MCF 10A (cell line): ENCODE data around the gene RNF125. TPM values are rescaled to one million over a fixed set of nuclear protein-coding genes. Genes with fewer than 3 reads are reported as not detected.

Source experiments
- BruUV-seq: library from RNA; stranded (reverse); fragments of 400-500 nt; replicated peaks from 2 replicates; lab custom pipeline; 2021; lab: Mats Ljungman, UMichigan
- CTCF ChIA-PET: fragments of 300-600 bp; sonication (Branson Sonifier 250); formaldehyde crosslinking; extraction: SDS; loops from one replicate; lab custom pipeline; 2021; ENCODE audit warnings: antibody characterized with exemption, inconsistent platforms; lab: Yijun Ruan, JAX
- POLR2A ChIA-PET: fragments of 300-600, 350-650 bp; sonication (Branson Sonifier 250); formaldehyde crosslinking; extraction: SDS; loops from one replicate; lab custom pipeline; 2020; ENCODE audit warnings: antibody characterized with exemption, inconsistent platforms; lab: Yijun Ruan, JAX
- DNase-seq: peaks from one replicate; pipeline ENCODE4 v3.0.0-alpha.2; 2018; ENCODE audit not compliant: unreplicated experiment
- H3K27ac Mint-ChIP-seq: one replicate; pipeline ENCODE4 v1.8.0; 2022; ENCODE audit warnings: mild to moderate bottlenecking, low read depth, mixed read lengths; ENCODE audit not compliant: unreplicated experiment
- H3K27me3 Mint-ChIP-seq: one replicate; pipeline ENCODE4 v1.8.0; 2022; ENCODE audit warnings: mixed read lengths; ENCODE audit not compliant: insufficient read depth, unreplicated experiment
- H3K36me3 Mint-ChIP-seq: one replicate; pipeline ENCODE4 v1.8.0; 2022; ENCODE audit warnings: mild to moderate bottlenecking, moderate library complexity, mixed read lengths; ENCODE audit not compliant: insufficient read depth, unreplicated experiment
- H3K4me1 Mint-ChIP-seq: one replicate; pipeline ENCODE4 v1.8.0; 2022; ENCODE audit warnings: mixed read lengths; ENCODE audit not compliant: insufficient read depth, unreplicated experiment
- H3K4me3 Mint-ChIP-seq: one replicate; pipeline ENCODE4 v1.8.0; 2022; ENCODE audit warnings: mild to moderate bottlenecking, moderate library complexity, mixed read lengths; ENCODE audit not compliant: unreplicated experiment
- H3K9me3 Mint-ChIP-seq: one replicate; pipeline ENCODE4 v1.8.0; 2022; ENCODE audit warnings: mixed read lengths; ENCODE audit not compliant: unreplicated experiment
- CTCF ChIP-seq: fragments of 200-600 bp; IDR thresholded peaks from one replicate; pipeline ENCODE4 v1.8.0; 2022; ENCODE audit warnings: antibody characterized with exemption, mild to moderate bottlenecking; ENCODE audit not compliant: unreplicated experiment
- intact Hi-C: fragments of 100-400 bp; cut with micrococcal nuclease; formaldehyde crosslinking; loops from 2 replicates; pipeline ENCODE4 v1.14.1; 2022
- total RNA-seq: library from RNA; stranded (reverse); gene quantifications from 2 replicates; pipeline ENCODE4 v1.2.3, GENCODE V29; 2022

The RNF125 gene
- total RNA-seq, 1 experiment from 2014 or later: 6.2 TPM

GRCh38 chr18:31976242-31976641 lies 42.4 kb upstream of the RNF125 start:
- no peak for TF ChIP-seq CTCF
- Mint-ChIP-seq H3K27me3 (no peaks in the 10 kb centered on the region), H3K36me3 (no peaks in the 10 kb centered on the region), H3K27ac (no peak overlapping the region), H3K9me3 (peaks cover 36% of the 10 kb centered on the region), H3K4me3 (no peak overlapping the region), H3K4me1 (no peaks in the 10 kb centered on the region)
- no TSS peak for BruUV-seq
- CTCF ChIA-PET: interaction anchor here (0.5 to 2.1 kb wide), 8 partner anchors 11 to 238 kb away, joined by 3 to 6 read pairs (median 3); partner anchors contain the start of gene TRAPPC8
- DNase-seq: no peak
- intact Hi-C loops: loop anchor here (5.0 kb wide), 1 partner anchor 419 kb away; no protein-coding TSS in a partner anchor
- POLR2A ChIA-PET: no interaction called here

- intact Hi-C loops: loop anchor here (1.0 to 5.0 kb wide), 2 partner anchors 158 to 420 kb away; no protein-coding TSS in a partner anchor
- TF ChIP-seq CTCF: peak; percentile 56
- DNase-seq: peak; percentile 56
- H3K27me3 Mint-ChIP-seq: no peaks in the 10 kb centered on the region
- no TSS peak for BruUV-seq
- CTCF ChIA-PET: interaction anchor here (0.6 to 2.1 kb wide), 10 partner anchors 9 to 735 kb away, joined by 3 to 6 read pairs (median 3); partner anchors contain the start of gene TRAPPC8
- H3K4me1 Mint-ChIP-seq: no peaks in the 10 kb centered on the region
- no peaks in the 10 kb centered on the region for H3K36me3 Mint-ChIP-seq
- peaks cover 31% of the 10 kb centered on the region for H3K9me3 Mint-ChIP-seq
- H3K4me3 Mint-ChIP-seq: no peak overlapping the region
- no peak overlapping the region for H3K27ac Mint-ChIP-seq
- POLR2A ChIA-PET: no interaction called here
These were observed 41.3 kb upstream of the RNF125 start for GRCh38 chr18:31977270-31977872.

GRCh38 chr18:31978616-31979015 lies 40.0 kb upstream of the RNF125 start:
- Mint-ChIP-seq H3K36me3 (no peaks in the 10 kb centered on the region), H3K9me3 (peaks cover 28% of the 10 kb centered on the region), H3K4me1 (no peaks in the 10 kb centered on the region), H3K4me3 (no peak overlapping the region), H3K27ac (no peak overlapping the region), H3K27me3 (no peaks in the 10 kb centered on the region)
- TF ChIP-seq CTCF: no peak
- DNase-seq: no peak
- ChIA-PET POLR2A (no interaction called here), CTCF (no interaction called here)
- intact Hi-C loops: loop anchor here (5.0 kb wide), 1 partner anchor 421 kb away; no protein-coding TSS in a partner anchor
- BruUV-seq: no TSS peak

GRCh38 chr18:31979714-31980113 lies 38.9 kb upstream of the RNF125 start:
- ChIA-PET CTCF (no interaction called here), POLR2A (no interaction called here)
- no peak for TF ChIP-seq CTCF
- no peak overlapping the region for H3K27ac Mint-ChIP-seq
- no peaks in the 10 kb centered on the region for H3K4me1 Mint-ChIP-seq
- no peak overlapping the region for H3K4me3 Mint-ChIP-seq
- intact Hi-C loops: loop anchor here (5.0 kb wide), 1 partner anchor 422 kb away; no protein-coding TSS in a partner anchor
- H3K9me3 Mint-ChIP-seq: peaks cover 19% of the 10 kb centered on the region
- DNase-seq: no peak
- BruUV-seq: no TSS peak
- no peaks in the 10 kb centered on the region for H3K27me3 Mint-ChIP-seq
- H3K36me3 Mint-ChIP-seq: no peaks in the 10 kb centered on the region
